ENCODE results near the gene ITPK1.
A peak's percentile ranks its signal among the peaks of the same experiment; 100 is the strongest.

ITPK1 gene

DNA sequence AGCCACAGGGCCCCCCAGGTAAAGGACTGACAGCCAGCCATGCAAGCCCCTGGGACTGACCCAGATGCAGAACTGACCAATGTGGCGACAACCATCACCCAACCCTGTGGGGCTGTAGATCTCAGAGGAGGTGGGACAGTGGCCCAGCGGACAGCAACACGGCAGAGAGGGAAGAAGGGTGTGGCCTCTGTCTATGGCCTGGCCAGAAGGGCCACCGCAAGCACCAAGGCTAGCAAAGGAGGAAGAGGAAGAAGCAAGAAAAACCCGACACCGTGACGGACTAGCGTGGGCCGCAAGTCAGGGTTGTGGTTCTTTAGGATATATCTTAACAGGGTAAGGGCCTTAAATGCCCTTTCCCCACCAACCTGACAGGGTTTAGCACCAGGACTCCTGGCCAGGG lies 71.2 kb downstream of the ITPK1 start:
- DNase-seq (ENCODE audit: low read depth, low spot score), result no peak

DNA sequence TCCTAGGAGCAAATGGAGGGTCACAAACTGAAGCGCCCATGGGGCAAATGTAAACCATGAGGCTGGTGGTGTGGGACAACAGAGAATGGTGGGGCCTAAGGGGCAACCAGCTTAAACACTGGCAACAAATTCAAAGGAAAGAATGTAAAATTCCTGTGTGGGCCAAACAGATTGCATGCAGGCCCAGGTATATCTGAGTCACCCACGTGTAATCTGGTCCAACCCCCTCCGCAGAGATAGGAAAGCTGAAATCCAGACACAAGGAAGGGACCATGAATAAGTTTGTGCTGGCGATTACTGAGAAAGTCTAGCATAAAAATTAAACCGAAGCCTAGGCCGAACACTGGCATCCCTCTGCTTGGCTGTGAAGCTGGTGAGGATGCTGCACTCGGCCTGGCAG lies 71.6 kb downstream of the ITPK1 start:
- peak; percentile 24 for DNase-seq (ENCODE audit: low read depth, low spot score)

DNA sequence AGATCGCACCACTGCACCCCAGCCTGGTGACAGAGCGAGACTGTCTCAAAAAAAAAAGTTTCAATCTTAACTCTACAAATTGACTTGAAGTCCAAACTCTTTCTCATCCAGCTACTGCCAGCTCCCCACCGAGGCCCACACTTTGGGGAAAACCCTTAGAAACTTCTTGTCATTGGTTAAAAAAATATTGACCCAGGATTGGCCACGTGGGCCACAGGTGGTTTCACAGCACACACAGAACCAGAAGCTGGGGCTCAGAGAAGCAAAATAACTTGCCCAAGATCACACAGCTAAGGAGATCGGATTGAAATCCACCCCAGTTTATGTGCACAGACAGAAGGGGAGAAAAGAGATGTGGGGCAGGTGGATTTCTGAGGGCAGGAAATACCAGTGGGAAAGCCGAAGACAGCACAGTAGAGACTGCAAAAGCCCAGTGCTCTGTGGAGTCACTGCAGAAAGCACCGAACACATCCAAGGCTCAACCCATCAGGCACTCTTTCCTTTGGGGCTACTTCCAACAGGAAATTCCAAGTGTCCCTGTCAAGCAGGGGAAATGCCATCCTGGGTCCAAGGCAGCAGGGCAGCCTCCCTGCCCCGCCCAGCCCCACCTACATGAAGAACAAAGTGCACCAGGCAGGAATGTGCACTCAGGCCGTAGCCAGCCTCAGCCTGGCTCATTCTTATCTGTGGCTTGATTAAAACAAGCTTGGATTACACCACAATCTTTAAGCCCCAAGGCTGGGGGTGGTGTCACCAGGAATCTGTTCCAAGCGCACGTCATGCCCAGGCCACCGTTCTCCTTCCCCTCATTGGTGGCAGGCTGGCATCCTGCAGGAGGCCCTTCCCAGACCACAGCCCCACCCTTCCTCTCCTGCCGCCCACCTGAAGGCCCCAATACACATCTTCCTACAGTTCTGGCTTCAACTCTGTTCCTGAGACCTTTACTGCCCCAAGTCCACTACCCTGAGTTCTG lies 72.5 kb downstream of the ITPK1 start:
- DNase-seq (ENCODE audit: low read depth, low spot score), result peak; percentile 94

DNA sequence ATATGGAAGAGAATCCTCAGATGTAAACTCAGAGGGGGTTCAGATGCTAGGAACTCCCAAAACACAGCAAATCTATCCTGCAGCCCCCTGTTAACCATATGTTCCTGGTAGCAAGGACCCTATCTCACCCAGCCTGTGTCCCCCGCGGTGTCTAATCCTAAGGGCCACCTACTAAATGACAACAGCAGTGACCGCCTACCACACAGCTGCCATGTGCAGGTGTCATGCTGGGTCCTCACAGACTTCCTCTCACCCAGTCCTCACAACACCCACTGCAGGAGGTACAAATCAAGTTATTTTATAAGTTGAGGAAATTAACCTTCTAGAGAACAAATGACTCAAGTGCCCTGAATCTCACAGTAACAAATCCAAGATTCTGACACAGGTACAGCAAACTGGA lies 73.9 kb downstream of the ITPK1 start:
- DNase-seq (ENCODE audit: low read depth, low spot score), result no peak

DNA sequence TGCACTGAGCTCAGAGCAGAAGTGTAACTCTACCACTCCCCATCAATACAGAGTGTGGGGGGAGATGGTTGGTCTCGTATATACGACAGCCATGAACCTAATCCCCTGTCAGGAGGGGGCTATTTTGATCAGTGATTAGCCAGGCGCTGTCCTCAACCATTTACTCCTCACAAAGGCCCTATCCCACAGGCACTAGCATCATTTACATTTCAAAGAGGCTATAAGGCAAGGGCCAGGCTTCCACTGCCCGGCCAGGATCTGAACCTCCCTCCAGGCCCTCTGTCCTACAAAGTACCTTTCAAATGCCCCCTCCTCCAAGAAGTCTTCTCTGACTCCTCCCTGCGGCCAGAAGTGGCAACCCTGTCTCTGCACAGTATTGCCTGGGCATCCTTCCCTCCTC lies 74.7 kb downstream of the ITPK1 start:
- no peak for DNase-seq (ENCODE audit: low read depth, low spot score)

DNA sequence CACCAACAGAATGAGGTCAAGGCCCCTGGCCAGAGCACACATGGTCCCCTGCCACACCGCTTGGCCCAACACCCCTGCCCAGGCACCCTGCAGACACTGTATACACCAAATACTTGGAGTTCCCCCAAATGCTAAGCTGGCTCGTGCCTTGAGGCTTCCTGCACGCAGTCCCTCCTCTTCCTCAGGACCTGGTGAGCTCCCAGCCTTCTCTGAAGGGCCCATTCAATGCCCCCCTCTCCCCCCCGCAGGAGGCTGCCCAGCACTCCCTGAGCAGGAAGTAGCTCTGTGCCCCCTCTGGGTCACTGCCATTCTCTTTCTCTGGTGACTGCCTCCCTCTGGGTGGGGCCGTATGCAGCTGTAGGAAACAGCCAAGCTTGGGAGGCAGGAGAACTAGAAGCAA lies 75.3 kb downstream of the ITPK1 start:
- peak; percentile 28 for DNase-seq (ENCODE audit: low read depth, low spot score)

DNA sequence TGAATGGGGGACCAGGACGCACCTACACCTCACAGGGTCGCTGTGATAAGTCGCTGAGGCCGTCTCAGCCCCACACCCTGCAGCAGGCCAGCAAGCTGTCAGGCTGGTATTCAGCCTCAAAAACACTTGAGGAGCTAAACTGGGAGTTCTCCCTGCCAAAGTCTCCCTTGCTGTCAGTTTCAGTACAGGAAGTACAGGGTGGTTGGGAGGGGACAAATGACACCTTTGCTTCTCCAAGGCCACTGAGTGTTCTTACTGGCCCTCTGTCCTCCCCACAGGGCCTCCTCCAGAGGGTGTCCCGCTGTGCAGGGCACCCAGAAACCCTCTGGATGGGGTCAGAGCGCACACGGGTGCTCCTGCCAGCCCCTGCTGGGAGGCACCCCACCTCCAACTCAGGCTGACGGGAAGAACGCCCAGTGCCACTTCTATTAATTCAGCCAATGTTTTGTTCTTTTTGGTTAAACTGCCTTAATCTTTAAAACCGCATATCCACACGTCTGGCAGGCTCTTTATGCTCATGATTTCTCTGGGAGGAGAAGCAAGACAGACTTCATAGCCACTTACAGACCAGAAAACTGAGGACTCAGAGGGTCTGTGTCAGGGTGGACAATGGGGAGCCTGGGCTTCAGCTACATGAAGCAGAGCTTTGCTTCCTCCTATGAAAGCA lies 75.9 kb downstream of the ITPK1 start:
- peak; percentile 77 for DNase-seq (ENCODE audit: low read depth, low spot score)

DNA sequence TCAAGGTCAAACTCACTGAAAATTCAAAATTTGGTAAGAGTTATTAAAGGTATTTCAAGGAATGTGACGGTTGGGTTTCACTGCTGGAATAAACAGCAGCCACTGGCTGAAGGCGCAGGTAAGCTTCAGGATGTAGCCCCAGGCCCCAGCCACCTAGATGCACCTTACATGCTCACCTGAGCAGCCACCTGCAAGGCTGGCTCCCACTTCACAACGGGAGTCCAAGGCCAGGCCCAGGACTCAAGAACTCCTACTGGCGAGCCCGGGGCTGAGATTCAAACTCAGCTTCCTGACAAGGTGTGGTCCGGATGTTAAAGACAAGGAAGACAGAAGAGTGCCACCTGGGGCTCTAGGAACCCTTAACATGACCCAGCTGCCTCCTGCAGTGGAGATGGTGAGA lies 78.4 kb downstream of the ITPK1 start:
- DNase-seq (ENCODE audit: low read depth, low spot score), result no peak

DNA sequence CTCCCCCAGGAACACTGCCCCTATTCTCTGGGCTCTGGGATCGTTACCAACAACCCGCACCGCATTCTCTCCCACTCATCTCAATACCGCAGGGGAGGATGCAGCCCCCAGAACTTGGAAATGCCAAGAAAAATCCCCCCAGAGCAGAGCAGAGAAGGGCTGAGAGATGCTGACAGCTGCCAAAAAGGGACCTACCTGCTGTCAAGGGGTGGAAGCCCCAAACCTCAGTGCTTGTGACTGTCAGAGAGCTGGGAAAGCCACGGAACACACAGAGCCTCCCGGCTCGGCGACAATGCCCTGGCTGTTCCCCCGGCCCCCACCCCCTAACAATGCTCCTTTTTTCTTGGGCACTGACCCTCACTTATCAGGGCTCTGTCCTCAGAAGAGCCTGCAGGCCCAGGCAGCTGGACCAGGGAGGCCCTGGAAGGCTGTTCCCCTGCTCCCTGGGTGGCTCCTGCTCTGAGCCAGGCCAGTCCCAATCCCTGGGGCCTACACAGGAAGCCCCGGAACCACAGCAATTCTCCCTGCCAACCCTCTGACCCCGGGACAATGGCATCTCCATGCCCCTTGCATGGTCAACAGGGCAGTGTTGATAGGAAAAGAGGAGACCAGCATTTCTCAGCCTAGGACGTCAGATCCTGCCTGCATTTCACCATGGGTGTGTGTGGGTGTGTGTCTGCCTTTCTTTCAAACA lies 78.9 kb downstream of the ITPK1 start:
- peak; percentile 43 for DNase-seq (ENCODE audit: low read depth, low spot score)

DNA sequence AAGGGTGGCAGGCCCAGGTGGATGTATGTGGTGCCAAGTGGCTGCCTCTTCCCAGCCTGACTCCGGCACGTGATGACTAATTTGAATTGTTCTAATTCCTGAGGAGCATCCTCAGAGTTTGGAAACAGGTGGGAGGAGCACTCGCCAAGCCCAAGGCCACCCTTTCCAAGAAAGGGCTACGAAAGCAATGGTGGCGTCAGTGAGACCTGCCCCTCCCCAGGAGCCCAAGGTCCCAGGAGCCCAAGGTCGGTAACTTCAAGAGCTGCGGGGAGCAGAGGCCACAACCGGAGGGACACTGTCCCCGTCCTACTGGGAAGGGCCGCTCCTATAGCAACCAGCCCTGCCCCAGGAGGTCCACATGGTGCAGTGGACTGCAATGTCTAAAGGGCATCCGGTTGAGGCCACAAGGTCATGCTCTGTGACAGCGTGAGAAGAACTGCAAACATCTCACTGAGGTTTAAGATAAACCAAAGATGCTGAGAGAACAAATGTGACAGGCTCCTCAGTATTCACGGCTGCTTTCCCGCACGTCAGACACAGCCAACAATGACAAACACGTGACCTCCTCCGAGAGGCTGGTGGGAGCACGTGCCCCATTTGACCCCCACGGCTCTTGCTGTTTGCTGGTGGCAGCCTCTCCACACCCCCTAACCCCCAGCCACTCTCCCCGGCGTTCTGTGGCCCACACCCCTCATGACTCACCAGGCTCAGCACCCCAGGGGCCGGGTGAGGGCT lies 79.6 kb downstream of the ITPK1 start:
- peak; percentile 66 for DNase-seq (ENCODE audit: low read depth, low spot score)

DNA sequence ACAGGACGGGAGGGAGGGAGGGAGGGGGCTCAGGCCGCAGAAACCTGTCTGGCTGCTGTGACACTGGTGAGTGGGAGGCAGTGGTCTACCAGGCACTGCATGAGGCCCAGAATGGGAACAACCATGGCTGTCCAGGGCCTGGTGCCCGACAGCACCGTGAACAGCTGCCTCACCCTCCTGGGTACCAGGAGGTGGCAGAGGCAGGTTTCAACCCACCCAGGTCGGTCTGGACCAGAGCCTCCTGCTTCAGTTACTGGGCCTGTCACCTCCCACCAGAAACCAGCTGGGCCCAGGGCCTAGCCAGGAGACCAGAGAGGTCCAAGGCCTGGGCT lies 80.2 kb downstream of the ITPK1 start:
- no peak for DNase-seq (ENCODE audit: low read depth, low spot score)

DNA sequence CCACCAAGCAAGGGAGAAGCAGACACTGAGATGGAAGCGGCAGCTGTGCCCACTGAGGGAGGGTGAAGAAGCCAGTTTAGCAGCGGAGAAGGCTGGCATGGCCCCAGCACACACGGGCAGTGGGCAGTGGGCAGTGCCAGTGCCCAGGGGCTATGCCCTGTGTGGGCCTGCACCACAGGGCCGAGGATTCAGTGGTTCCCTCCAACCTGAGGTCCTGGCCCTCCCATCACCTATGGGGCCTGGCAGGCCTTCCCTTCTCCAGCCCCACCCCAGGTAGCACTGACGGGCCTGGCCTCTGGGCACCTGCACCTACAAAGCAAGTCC lies 81.1 kb downstream of the ITPK1 start:
- no peak for DNase-seq (ENCODE audit: low read depth, low spot score)

DNA sequence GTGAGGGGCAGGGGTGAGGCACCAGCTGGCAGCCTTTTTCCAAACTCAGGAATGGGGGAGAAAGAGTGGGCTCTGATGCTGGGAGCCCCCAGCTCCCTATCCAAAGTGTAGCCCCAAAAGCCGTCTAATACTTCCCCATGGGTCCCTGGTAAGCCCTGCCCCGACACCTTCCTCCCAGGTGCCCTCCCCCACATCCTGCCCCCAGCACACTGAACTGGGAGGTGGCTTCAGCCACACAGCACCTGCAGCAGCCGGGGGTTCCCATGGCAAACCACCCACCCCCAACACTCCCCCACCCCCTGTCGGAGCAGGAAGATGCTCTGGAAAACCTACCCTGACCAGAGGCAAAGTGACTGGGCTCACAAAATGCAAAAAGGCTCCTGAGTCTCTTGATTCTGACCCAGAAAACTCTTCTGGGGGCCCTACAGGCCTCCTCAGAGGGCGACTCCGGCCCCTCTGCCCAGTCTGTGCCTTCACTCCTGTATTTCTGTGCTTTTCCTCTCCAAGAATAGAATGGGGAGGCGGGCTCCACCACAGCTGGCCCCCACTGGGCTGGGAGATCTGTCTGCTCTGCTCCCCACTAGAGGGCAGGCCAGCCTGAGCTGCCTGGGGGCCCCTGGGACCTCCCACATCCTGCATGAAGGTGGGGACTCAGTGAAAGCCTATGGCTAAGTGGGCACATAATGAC lies 81.6 kb downstream of the ITPK1 start:
- no peak for DNase-seq (ENCODE audit: low read depth, low spot score)

DNA sequence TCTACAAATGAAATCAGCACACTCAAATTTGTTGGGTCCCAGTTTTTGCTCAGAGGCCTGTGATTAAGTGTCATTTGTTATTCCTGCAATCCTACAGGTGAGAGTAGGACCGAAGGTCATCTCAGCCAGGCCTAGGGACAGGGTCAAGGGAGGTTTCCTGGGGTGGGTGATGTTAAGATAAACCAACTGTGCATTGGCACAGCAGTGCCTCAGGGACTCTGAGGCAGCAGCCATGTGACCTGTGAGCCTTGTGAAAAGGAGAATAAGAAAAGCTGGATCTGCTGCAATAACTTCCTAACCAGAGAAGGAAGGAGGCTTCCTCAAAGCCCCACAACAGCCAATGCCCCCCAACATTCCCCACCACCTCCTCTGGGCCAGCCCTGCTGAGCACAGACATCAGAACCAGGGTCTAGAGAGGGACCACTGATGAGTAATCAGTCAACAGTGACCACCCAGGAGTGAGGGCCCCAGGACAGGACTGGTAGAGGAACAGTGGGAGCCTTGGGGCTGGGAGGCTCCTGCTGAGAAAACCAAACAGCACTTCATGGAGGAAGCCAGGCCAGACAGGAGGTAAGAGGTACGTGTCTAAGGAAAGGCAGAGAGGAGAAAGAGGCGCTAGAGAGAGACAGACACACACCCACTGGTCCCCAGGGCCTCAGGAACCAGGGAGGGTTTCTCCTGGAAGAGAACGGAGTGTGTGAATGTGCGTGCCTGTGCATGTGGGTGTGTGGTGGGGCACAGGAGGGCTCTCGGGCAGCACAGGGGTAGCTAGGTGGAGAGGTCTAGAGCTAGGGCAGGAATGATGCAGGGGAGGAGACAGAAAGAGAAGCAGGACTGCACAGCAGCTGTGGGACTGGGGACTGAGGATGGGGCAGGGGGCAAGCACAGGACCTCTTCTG lies 82.4 kb downstream of the ITPK1 start:
- DNase-seq (ENCODE audit: low read depth, low spot score), result no peak

DNA sequence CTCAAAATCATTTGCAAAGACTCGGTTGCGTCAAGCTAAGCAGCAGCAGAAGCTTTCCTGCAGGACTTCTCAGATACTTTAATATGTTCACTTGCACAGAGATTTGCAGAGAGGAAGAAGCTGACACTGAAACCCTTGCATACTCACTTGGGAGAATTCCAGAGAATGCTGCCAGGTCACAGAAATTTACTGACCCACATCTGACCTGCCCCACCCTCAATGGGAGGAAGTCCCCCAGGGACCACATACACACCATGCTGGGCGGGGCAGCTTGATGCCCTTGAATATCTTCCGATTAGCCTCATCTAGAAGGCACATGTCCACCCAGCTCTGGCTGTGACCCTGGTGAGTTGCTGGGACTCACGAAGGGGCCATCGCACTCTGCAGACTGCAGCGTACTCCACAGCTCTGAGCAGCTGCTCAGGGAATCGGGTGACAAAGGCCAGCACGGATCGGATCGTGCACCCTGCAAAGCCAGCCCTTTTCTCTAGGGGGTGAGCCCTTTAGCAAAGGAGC lies 83.2 kb downstream of the ITPK1 start:
- no peak for DNase-seq (ENCODE audit: low read depth, low spot score)

DNA sequence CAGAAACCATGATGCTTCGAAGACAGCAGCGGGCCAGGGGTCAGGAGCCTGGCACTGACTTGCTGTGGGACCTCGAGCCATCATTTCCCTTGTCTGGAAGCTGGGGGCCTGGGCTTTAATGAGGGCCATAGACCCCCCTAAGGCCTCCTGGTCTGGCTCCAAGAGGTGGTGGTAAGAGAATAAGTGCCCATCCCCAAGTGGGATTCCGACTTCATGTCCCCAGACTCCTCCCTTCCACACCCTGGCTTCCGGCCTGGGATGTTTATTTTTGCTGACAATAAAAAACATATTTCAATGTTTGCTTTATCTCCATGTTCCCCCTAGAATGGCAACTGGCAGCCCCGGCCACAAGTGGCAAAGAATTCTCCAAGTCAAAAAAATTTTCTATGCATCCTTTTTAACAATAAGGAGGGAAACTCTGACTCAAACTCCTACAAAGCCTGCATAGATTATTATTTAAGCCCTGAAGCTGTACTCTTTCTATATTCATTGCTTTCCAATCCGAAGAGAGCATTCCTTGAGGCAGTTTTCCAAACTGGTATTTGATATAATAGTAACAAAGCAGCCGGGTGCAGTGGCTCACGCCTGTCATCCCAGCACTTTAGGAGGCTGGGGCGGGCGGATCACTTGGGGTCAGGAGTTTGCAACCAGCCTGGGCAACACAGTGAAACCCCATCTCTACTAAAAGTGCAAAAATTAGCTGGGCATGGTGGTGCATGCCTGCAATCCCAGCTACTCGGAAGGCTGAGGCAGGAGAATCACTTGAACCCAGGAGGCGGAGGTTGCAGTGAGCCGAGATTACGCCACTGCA lies 84.0 kb downstream of the ITPK1 start:
- DNase-seq (ENCODE audit: low read depth, low spot score), result no peak

DNA sequence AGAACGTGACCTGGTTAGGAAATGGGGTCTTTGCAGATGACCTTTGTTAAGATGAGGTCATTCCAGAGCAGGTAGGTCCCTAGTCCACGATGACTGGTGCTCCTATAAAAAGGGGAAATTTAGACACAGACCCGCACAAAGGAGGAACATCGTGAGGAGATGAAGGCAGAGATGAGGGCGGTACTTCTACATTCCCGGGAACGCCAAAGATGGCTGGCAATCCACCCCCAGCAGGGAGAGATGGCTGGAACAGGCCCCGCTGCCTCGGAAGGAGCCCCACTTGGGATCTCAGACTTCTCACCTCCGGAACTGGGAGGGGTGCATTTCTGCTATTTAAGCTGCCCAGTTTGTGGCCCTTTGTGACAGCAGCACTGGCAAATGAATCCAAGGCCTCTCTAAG lies 85.0 kb downstream of the ITPK1 start:
- no peak for DNase-seq (ENCODE audit: low read depth, low spot score)

DNA sequence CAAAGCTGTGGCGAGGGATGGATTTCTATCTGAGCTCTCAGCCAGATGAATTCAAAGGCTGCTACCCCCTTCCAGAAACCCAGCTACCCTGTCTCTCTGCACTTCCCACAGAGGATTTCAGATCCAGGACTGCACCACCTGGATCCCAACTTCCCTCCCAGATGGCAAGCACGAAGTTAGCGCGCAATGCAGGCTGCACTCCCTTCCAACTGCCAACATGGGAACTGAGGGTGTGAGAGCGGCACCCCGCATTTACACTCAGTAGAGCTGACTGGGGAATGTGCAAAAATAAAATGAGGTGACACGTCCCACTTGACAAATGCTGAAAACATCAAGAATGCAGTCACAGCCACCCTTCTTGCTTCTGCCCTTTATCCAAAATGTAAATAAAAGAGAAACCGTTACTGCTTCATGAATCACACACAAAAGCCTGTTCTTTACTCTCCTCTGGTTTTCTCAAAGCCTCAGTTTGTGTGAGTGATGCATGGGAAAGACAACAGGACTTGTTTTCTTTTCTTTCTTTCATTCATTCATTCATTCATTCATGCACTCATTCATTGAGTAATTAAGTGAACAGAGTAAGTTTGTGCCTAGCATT lies 85.7 kb downstream of the ITPK1 start:
- peak; percentile 43 for DNase-seq (ENCODE audit: low read depth, low spot score)

DNA sequence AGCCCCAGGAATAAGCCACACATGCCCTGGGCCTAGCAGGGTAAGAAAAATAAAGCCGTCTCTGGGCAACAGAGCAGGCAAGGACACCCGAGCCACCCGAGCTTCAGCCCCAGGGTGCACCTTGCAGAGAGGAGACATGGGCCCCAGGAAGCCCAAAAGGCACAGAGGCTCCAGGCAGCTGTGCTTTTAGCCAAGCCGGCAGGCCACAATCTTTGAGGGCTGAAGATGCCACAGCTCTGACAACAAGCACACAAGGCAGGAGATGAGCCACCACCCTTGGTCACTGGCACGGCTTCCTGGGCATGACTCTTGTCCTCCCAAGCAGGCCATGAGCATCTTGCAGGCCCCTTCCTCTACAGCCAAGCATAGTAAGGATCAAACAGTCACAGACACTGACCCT lies 86.3 kb downstream of the ITPK1 start:
- DNase-seq (ENCODE audit: low read depth, low spot score), result no peak
